Skeletal muscle satellite cell (primary cell): ENCODE measurements around the gene WDR88.
"Not testable (repeated sequence)": the region's sequence is repeated elsewhere in the genome, so short reads cannot be mapped to it uniquely, and the experiment has no call there.

Experiments used
- H3K27me3 ChIP-seq: 2 replicates; pipeline ENCODE4 v1.7.0; 2013; ENCODE audit warnings: low read length; ENCODE audit not compliant: control insufficient read depth, insufficient read depth
- H3K36me3 ChIP-seq: 2 replicates; pipeline ENCODE4 v1.7.0; 2013; ENCODE audit warnings: mild to moderate bottlenecking, control low read depth, low read length; ENCODE audit not compliant: insufficient read depth
- H3K4me1 ChIP-seq: 2 replicates; pipeline ENCODE4 v1.7.0; 2013; ENCODE audit warnings: low read length; ENCODE audit not compliant: control insufficient read depth, insufficient read depth
- H3K4me2 ChIP-seq: 2 replicates; pipeline ENCODE4 v1.7.0; 2013; ENCODE audit warnings: mild to moderate bottlenecking, low read length
- H3K4me3 ChIP-seq: 2 replicates; pipeline ENCODE4 v1.7.0; 2013; ENCODE audit warnings: low read length
- H3K9ac ChIP-seq: 2 replicates; pipeline ENCODE4 v1.7.0; 2013; ENCODE audit warnings: mild to moderate bottlenecking, low read depth, low read length, moderate library complexity
- H3K9me3 ChIP-seq: replicated peaks from 2 replicates; pipeline ENCODE4 v1.7.0; 2013; ENCODE audit warnings: mild to moderate bottlenecking, control low read depth, low read length

The WDR88 gene

GRCh38 chr19:33108161-33108560, 23.8 kb upstream of the WDR88 start:
- Histone ChIP-seq H3K9me3 (no peaks in the 10 kb centered on the region), H3K27me3 (no peaks in the 10 kb centered on the region), H3K4me3 (no peak overlapping the region), H3K4me2 (no peak overlapping the region), H3K9ac (no peak overlapping the region), H3K4me1 (peaks cover 9% of the 10 kb centered on the region), H3K36me3 (peaks cover 27% of the 10 kb centered on the region)

DNA sequence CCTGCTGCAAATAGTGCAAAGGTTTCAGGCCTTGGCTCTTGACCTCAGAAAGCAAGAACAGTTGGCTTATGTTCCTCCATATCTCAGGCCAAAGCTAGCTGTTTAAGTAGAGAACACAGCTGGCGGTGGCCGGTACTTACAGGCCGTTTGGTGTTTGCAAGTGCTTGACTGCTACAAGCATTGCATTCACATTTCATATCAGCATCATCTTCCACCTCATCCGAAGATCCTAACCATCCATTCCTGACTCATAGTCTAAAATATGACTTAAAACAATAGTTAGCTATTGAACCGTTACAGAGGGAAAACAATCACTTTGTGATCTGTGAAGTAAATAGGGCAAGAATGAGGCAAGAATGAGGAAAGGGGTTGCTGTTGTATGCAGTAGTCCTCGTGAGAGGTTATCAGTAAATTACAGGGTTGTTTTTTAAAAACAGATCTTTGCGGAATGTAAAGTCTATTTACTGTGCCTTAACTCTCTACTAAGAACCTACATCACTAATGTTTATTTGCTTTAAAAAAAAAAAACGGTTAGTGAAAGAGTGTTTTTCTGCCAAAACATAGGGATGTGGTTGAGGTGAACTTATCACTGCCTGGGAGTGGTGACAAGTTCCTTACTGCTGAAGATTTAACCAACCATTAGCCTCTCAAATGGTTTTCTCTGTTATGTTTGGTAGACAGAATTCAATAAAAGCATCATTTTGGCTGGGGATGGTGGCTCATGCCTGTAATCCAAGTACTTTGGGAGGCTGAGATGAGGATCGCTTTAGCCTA, 21.6 kb upstream of the WDR88 start:
- H3K27me3 ChIP-seq, result no peaks in the 10 kb centered on the region
- no peak overlapping the region for H3K9ac ChIP-seq
- no peak overlapping the region for H3K4me3 ChIP-seq
- H3K36me3 ChIP-seq, result peaks cover 37% of the 10 kb centered on the region
- H3K4me1 ChIP-seq, result peaks cover 9% of the 10 kb centered on the region
- H3K9me3 ChIP-seq, result no peaks in the 10 kb centered on the region
- H3K4me2 ChIP-seq, result no peak overlapping the region

DNA sequence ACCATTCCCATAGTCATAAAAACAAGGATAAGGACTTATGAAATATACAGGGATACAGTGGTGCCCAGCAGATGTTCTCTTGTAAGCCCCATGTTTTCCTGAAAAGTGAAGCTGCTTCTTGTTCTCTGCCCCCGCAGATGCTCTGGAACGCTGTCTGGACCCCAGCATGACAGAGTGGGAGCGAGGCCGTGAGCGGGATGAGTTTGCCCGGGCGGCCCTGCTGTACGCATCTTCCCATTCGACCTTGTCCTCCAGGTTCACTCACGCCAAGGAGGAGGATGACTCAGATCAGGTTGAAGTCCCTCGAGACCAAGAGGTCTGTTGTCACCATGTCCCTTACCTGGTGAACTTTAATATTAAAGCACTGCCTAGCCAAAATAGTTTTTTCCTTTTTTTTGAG, 20.3 kb upstream of the WDR88 start:
- H3K9ac ChIP-seq, result no peak overlapping the region
- no peaks in the 10 kb centered on the region for H3K9me3 ChIP-seq
- peaks cover 42% of the 10 kb centered on the region for H3K36me3 ChIP-seq
- no peak overlapping the region for H3K4me2 ChIP-seq
- H3K27me3 ChIP-seq, result no peaks in the 10 kb centered on the region
- peaks cover 9% of the 10 kb centered on the region for H3K4me1 ChIP-seq
- no peak overlapping the region for H3K4me3 ChIP-seq

GRCh38 chr19:33114312-33114711, 17.6 kb upstream of the WDR88 start:
- peaks cover 45% of the 10 kb centered on the region for H3K36me3 ChIP-seq
- peaks cover 9% of the 10 kb centered on the region for H3K4me1 ChIP-seq
- H3K4me2 ChIP-seq, result no peak overlapping the region
- no peak overlapping the region for H3K9ac ChIP-seq
- H3K27me3 ChIP-seq, result no peaks in the 10 kb centered on the region
- H3K9me3 ChIP-seq, result no peaks in the 10 kb centered on the region
- no peak overlapping the region for H3K4me3 ChIP-seq

DNA sequence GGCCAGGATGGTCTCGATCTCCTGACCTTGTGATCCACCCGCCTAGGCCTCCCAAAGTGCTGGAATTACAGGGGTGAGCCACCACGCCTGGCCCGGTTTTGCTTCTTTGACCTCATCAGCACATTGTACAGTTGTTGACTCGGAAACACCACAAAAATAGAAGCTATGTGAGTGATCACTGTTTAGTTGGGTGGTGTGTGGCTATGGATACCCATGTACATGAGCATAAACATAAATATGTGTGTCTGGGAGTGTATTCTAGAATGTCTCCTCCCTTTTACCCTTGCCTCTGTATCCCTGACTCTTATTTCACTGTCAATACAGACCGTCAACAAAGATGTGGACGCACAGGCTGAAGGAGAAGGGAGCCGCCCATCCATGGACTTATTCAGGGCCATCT, 14.4 kb upstream of the WDR88 start:
- no peaks in the 10 kb centered on the region for H3K27me3 ChIP-seq
- H3K36me3 ChIP-seq, result peaks cover 36% of the 10 kb centered on the region
- no peak overlapping the region for H3K4me2 ChIP-seq
- no peaks in the 10 kb centered on the region for H3K9me3 ChIP-seq
- no peak overlapping the region for H3K9ac ChIP-seq
- no peak overlapping the region for H3K4me3 ChIP-seq
- H3K4me1 ChIP-seq, result no peaks in the 10 kb centered on the region

GRCh38 chr19:33118643-33119042, 13.3 kb upstream of the WDR88 start:
- no peaks in the 10 kb centered on the region for H3K4me1 ChIP-seq
- H3K36me3 ChIP-seq, result peaks cover 28% of the 10 kb centered on the region
- H3K4me3 ChIP-seq, result no peak overlapping the region
- no peak overlapping the region for H3K4me2 ChIP-seq
- no peak overlapping the region for H3K9ac ChIP-seq
- H3K27me3 ChIP-seq, result no peaks in the 10 kb centered on the region
- H3K9me3 ChIP-seq, result no peaks in the 10 kb centered on the region

DNA sequence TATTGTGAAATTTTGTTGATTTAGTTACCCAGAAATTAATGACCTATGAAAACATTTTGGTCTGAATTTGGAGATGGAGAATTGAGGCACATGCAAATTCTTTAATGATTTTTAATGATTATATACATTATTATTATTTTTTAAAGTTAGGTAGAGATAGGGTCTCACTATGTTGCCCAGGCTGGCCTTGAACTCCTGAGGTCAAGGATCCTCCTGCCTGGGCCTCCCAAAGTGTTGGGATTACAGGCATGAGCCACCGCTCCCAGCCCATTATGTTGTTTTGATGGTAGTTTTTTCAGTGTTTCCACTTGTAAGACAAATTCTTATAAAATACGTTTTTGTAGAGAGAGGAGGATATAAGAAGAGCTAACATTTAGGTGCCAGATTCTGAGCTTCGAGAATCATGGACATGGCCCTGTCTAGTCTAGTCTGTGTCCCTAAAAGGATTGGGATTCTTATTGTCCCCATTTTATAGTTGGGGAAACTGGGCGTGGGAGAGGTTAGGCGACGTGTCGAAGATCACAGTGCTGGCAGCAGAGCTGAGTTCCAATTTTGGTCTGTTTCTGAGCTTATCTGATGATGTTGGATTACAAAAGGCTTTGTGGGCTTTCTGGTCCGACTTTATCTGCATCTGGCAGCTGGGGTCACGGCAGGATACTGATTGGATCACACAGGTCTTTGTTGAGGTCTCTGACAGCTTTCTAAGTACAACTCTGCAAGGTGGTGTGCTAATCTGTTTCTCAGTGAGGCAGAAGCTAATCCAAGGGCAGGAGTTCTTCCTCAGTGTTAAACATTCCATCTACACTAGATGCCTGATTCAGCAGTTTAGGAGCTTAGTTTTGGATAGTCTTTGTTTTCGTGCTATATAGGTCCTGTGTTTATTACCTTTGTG, 7.5 kb upstream of the WDR88 start:
- H3K4me1 ChIP-seq, result no peaks in the 10 kb centered on the region
- peaks cover 9% of the 10 kb centered on the region for H3K36me3 ChIP-seq
- no peaks in the 10 kb centered on the region for H3K9me3 ChIP-seq
- no peak overlapping the region for H3K4me2 ChIP-seq
- H3K4me3 ChIP-seq, result no peak overlapping the region
- H3K27me3 ChIP-seq, result no peaks in the 10 kb centered on the region
- H3K9ac ChIP-seq, result no peak overlapping the region

DNA sequence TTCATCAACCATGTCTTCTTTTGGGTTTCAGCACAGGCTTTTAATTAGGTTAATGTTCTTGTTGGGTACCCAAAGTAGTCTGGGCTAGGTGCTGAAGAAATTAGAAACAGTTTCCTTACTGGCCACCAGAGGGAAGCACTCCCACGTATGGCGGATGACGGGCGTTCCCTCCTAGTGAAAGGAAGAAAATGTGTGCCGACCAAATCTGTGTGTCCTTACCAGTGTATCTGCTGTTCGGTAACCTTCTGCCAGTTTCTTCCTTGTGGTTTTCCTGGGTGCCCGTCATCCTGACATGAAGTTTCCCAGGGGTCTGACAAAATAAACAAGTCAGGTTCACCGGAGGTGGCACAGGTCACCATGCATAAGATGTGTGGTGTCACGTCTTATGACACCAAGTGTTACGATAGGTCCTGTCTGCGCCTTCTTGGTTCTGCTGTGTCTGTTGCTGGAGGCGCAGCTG, 6.0 kb upstream of the WDR88 start:
- peaks cover 14% of the 10 kb centered on the region for H3K36me3 ChIP-seq

GRCh38 chr19:33126712-33127111, 5.2 kb upstream of the WDR88 start:
- H3K36me3 ChIP-seq, result peaks cover 14% of the 10 kb centered on the region
- H3K4me2 ChIP-seq, H3K4me3 ChIP-seq, H3K9me3 ChIP-seq, H3K4me1 ChIP-seq, H3K27me3 ChIP-seq, H3K9ac ChIP-seq: not testable (repeated sequence)

More for the DNA sequence above, 6.0 kb upstream of the WDR88 start:
- H3K4me1 ChIP-seq, result no peaks in the 10 kb centered on the region
- peak overlapping the region; percentile 18 for H3K4me2 ChIP-seq
- no peak overlapping the region for H3K4me3 ChIP-seq
- H3K27me3 ChIP-seq, result no peaks in the 10 kb centered on the region
- no peak overlapping the region for H3K9ac ChIP-seq
- H3K9me3 ChIP-seq, result no peaks in the 10 kb centered on the region

DNA sequence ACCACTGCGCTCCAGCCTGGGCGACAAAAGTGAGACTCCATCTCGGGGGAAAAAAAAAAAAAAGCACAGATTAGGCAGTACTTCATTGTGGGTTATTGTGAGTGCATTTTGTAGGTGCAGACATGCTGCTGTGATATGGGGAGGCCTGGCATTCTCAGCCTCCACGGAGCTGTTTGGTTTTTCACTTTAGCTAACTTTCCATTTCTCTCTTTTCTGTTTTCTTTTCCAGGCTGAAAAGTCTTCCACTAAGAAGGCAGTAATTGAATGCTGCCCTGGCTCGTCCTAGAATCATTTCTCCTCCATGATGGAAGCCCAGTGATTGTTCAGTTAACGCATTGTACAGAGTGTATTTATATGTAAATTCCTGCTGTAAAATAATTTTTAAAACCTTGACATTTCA, 2.0 kb upstream of the WDR88 start:
- Histone ChIP-seq H3K27me3 (no peaks in the 10 kb centered on the region), H3K9me3 (no peaks in the 10 kb centered on the region), H3K4me1 (no peaks in the 10 kb centered on the region), H3K4me3 (no peak overlapping the region), H3K4me2 (no peak overlapping the region), H3K36me3 (peaks cover 14% of the 10 kb centered on the region), H3K9ac (no peak overlapping the region)

DNA sequence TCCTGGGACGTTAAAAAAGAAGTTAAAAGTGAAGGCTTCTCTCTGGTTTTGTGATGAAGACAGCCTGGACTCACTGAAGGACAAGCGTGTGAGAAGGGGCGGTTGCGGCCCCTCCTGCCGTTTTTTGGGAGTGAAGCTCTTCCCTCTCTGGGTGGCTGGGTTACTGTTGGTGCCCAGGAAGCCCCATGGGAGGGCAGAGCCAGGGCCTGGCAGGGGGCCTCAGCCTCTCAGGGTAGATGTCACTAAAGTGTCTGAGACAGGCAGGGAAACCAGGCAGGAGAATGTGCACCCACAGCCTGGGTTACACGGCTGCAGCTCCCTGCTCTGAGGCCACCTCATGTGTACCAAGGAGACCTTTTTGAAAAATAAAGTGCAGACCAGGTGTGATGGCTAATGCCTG, 1.5 kb upstream of the WDR88 start:
- Histone ChIP-seq H3K27me3 (no peaks in the 10 kb centered on the region), H3K4me3 (no peak overlapping the region), H3K4me1 (no peaks in the 10 kb centered on the region), H3K4me2 (no peak overlapping the region), H3K36me3 (peaks cover 14% of the 10 kb centered on the region), H3K9me3 (no peaks in the 10 kb centered on the region), H3K9ac (no peak overlapping the region)
